GM19455 (cell line): Measurements from ENCODE around the gene FUZ.

Source experiments
- ATAC-seq: cut with Tn5 transposase; IDR thresholded peaks from one replicate; pipeline ENCODE4 v1.9.1; 2021; ENCODE audit not compliant: unreplicated experiment

The FUZ gene

DNA sequence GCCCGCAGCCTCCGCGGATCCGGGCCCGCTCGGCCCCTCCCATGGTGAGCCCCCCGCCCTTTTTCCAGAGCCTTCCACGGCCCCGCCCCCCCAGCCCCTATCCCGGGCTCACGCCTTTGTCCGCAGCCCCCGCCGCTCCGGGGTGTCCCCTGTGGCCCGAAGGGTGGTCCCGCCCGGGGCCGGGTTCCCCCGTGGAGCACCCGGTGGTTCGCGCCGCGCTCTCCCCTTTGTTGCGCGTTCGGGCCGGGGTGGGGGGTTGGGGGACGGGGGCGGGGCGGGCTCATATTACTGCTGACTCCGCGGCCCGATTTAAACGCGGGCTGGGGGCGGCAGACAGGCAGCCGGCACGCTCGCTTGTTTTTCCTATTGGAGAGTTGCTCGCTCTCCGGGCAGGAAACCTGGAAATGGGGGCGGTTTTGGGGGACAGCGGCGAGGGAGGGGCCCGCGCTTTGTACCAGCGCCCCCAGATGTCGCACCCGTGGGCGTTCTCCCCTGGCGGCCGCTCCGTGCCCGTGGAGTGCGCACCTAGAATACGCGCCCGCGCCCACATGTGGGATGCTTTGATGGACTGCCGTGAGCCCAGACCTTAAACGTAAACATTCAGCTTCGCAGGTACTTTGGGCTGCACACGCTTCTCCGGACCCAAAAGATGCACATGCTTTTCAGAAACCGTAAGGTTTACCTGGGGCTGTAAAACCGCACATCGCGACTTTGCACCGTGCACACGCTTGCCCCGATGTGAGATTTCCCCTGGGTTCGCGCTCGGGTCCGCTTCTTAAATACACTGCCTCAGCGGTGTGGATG lies 38.6 kb upstream of the FUZ start:
- peak; percentile 4 for ATAC-seq

DNA sequence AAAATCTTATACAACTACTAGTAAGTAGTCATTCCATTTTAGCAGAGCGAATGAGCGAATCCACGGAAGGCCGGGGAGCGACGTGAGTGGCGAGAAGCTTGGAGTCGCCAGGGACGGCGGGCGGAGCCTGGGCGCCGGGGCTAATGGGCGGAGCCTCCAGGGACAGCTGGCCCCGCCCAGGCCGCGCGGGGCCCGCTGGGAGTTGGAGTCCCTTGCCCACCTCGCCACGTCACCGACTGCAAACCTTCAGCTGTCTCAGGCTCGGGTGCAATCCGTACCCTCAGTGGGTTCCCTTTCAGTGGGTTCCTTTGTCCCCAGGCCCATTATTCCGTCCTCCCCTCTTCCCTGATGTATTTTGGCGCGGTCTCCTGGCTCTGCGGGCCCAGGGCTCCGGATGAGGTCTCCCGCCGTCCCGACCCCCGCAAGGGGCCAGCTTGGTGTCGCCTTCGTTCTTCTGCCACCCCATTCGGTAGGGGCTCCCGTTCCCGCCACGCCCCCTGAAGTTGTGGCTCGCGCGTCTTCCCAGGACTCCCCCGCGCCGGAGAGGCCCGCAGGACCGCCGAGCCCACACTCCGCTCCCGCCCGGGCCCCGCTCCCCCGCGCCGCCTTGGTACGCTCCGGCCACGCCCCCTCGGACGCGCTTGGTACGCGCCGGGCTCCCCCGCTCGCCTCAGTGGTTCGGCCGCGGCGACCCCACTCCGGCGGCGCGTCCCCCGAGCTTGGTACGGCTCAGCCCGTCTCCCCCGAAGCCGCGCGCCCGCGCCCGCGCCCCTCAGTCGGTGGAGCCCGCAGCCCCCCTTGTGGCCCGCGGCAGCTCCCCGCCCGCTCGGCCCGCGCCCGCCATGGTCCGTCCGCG lies 37.6 kb upstream of the FUZ start, which contains the start of gene PTOV1:
PTOV1 (plus strand) TSS at position 673 of the 856 bp plus-strand sequence.
- peak; percentile 70 for ATAC-seq

DNA sequence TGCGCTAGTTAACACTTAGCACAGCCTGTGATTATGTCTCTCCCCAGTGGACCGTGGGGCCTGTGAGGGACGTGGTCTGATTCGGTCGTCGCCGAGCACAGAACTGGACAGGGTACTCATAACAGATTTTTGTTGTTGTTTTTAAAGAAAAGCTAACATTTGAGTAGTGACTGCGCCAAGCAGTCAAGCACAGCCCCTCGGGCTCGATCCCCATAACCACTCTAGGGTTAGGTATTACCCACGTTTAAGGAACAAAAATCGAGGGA lies 37.1 kb upstream of the FUZ start:
- peak; percentile 8 for ATAC-seq

DNA sequence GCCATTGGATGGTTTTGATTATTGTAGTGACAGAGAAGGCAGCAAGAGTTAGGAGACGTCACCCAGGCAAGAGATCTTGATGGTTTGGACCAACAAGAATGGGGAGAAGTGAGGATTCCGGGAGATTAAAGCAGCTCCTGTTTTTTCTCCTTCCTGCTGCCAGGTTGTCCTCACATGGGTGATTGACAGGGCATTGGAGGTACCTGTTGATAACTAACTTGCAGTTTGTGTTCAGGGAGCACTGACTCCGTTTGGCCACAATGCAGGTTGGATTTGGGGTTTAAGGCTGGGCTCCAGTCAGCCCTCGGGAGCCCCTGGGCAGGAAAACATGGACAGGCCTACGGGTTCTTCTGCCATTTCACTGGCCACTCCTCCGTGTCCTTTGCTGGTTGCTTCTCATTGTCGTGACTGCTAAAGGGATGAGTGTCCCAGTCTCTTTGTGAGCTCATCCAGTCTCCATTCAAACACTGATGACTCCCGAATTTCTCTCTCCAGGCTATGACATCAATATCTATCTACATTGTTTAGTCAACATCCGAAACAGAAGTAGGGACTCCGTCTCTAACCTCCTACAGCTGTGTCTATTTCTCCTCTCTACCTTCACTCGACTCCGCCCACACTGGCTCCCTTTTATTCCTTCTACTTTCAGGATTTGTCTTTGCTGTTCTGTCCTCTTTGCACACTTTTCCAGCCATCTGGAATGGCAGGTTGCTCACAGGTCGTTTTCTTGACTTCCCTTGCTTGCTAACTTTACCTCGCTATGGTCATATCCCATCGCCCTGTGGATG lies 36.5 kb upstream of the FUZ start:
- no peak for ATAC-seq

DNA sequence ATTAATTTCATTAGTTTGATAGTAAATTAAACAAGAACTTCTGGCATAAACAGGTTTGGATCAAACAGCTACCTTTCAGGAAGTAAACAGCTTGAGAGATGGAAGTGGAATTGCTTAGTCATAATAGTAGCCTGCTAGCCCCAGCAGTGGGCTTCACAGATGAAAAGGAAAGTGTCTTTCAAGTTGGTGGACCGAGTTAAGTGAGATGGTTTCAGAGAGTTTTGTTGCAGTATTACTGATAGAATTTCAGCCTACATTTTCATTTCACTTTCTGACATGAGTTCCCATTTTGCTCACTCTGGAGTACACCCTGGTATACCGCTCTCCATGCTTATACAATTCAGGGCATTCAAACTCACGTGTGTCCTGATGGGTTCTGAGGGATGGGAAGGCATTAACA lies 35.8 kb upstream of the FUZ start:
- ATAC-seq, result no peak

DNA sequence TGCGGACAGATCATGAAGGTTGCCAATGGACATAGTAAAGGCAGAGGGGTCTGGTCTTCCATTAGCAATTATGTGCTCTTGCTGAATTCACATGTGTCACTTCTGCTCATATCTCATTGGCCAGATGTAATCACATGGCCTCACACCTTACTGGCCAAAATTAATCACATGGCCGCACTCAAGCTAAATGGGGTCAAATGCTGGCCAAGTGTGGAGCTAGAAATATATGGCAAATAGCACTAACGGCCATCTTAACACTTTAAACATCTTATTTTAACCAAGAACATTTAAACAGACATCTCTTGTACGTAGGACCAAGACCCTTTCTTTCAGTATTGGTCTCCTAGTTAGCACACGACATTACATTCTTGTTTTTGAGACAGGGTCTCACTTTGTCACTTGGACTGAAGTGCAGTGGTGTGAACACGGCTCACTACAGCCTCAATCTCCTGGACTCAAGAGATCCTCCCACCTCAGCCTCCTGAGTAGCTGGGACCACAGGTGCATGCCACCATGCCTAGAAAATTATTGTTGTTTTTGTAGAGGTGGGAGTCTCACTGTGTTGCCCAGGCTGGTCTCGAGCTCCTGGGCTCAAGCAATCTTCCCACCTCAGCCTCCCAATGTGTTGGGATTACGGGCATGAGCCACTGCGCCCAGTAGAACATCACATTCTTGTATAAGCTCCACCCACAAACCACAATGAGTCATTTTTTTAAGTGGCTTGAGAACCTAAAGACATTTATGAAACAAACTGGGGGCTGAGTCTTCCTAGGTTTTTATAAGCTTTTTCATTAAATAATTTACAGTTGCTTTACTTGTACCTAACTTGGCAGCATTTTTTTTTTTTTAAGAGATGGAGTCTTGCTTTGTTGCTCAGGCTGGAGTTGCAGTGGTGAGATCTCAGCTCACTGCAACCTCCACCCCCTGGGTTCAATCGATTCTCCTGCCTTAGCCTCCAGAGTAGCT lies 34.9 kb upstream of the FUZ start:
- ATAC-seq, result no peak

DNA sequence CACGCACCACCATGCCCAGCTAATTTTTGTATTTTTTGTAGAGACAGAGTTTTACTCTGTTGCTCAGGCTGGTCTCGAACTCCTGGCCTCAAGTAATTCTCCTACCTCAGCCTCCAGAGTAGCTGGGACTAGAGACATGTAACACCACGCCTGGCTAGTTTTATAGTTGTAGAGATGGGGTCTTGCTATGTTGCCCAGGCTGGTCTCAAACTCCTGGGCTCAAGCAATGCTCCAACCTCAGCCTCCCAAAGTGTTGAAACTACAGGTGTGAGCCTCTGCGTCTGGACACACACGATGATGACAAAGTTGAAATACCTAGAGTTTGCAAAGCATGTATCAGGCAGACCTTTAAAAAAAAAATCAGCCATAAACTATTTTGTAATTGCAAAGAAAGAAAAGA lies 33.3 kb upstream of the FUZ start:
- no peak for ATAC-seq

DNA sequence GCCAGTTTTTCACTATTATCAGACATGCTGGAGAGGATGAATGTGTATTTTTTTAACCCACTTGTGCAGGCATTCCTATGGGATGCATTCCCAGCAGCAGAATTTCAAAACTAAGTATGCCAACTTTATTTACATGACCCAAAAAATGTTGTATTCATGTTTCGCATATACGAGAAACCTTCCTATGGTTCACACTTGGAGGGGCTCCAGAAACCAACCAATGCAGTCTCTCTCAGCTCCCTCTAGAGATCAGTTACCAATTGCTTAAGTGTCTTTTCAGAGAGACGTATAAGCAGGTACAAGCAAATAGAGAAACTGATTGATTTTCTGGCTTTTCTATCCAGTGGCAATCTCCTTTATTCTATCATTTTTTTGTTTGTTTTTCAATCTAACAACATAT lies 32.3 kb upstream of the FUZ start:
- no peak for ATAC-seq

DNA sequence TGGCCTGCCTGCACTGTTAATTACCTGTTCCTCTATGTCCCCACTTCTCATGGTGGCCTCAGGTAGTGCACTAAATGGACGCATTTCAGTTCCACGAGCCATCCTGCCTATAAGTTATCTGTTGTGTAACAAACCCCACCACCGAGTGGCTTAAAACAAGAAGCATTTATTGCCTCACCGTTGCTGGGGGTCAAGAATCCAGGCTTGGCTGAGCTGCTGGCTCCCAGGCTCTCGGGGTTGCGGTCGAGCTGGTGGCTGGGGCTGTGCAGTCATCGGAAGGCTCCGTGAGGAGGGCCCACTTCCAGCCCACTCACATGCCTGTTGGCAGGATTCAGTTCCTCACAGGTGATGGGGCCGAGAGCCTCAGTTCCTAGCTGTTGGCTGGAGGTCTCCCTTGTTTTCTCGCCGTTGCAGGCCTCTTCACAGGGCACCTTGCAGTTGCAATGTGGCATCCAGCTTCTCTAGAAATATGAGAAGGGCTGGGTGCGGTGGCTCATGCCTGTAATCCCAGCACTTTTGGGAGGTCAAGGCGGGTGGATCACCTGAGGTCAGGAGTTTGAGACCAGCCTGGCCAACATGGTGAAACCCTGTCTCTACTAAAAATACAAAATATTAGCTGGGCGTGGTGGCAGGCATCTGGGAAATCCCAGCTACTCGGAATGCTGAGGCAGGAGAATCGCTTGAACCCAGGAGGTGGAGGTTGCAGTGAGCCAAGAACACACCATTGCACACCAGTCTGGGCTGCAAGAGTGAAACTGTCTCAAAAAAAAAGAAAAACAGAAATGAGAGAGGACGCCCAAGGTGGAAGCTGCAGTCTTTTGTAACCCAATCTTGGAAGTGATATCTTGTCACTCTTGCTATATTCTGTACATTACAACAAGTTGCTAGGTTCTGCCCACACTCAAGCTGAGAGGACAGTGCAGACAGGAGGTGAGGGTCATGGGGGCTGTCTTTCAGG lies 31.3 kb upstream of the FUZ start:
- no peak for ATAC-seq

DNA sequence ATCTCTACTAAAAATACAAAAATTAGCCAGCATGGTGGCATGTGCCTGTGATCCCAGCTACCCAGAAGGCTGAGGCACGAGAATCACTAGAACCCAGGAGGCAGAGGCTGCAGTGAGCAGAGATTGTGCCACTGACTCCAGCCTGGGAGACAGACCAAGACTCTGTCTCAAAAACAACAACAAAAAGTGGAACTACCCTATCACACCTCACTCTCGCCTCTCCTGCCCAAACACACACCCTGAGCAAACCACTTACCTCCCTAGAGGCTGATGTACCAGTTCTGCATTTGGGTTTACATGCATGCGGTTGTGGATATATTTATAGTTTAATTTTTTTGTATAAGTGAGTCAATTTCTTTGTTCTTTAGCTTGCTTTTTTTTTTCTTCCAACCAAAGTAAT lies 30.2 kb upstream of the FUZ start:
- ATAC-seq, result no peak

DNA sequence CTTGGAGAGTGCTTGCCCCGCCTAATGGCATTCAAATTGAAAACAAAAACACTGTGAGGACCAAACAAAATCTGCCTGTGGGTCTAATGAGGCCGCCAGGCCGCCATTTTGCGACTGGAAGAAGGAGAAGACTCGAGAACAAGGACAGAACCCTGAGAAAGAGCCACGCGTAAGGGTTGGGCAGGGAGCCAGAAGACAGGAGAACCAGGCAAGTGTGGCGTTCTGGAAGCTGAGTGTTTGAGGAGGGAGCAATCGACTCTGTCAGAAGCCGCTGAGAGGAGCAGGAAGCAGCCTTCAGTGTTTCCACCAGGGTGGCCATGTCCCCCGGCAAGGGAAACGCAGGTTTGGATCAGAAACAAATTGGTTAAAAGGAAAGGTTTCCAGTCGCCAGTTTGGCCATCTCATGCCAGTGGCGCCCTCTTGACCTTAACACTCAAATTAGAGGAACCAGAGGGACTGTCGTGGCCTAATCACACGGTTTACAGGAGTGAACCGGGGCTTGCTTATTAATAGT lies 27.7 kb upstream of the FUZ start:
- no peak for ATAC-seq

DNA sequence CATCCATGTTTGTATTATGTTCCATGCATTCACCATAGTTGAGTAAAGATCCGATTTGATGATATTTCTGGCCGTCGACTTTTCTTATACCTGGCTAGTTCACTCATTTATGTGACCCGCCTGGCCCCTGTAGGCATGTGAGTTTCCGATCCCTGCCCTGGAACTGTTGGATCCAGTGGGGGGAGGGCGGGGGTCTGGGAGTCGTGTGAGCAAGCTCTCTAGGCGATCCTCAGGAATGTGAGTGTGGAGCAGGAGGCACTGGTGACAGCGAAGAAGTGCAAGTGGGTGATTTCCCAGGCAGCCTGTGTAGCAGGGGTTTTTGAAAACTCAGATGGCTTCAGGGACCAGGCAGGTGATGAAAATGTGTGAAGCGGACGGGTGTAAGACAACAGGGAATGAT lies 27.2 kb upstream of the FUZ start:
- no peak for ATAC-seq

DNA sequence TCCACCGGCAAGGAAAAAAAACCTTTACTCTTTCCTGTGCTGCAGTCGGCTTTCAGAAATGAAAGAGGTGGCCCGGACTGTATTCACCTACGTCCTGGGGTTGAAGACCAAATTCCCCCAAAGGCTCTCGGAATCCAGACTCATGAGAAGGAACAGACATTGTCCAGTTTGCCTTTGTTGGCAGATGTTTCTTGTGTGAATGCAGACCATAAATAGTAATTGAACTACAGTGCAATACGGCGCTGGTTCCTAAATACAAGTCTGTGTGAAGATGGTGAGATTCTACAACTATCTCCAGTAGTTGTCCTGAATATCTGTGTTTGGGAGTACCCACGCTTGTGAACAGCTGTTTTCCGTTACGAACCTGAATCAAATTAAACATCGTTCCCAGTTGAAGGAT lies 26.6 kb upstream of the FUZ start:
- ATAC-seq, result no peak

DNA sequence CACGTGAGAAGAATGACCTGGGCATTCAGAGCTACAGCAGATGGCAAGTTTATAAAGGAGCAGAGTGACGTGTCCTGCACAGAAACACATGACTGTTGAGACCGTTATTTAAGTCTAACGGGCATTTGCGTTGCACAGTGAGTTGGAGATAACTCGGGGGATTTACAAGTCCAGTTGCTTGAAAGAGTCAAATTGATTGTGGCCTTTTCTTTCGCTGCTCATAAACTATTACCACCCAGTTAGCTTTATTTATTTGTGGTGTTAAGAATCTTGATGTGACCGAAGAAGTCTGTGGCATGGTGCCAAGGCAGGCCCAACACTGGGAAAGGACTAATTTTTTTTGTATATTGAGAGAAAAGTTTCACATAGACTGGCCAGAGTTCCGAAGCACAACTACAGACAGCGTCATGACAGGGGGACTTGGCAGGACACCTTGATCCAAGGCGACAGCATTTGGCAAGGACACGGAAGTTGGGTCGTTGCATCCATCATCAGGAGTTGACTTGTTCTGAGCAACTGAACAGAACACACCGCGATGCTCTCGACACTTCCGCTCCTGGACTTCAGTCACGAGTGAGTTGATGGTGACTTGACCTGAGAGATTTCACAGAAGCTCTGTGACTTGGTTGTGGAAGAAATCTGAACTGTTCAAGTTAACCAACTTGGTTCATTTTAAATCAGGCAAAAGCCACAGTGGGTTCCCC lies 25.9 kb upstream of the FUZ start:
- no peak for ATAC-seq

DNA sequence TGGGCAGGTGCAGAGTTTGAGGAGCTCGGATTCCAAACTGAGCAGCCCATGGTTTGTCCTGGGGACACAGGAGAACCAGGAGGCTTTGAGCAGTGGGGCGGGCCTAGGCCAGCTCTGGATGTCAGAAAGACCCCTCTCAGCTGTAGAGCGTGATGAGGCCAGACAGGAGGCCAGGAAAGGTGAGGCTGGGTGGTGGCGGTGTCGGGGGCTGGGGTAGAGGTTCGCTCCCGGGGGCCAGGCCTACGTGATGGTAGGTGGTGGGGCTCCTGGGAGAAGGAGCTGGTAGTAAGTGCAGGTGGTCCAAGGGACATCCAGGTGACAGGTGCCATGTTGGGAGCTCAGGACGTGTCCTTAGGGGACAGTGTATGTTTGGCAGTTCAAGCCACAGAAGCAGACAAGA lies 24.3 kb upstream of the FUZ start:
- no peak for ATAC-seq

DNA sequence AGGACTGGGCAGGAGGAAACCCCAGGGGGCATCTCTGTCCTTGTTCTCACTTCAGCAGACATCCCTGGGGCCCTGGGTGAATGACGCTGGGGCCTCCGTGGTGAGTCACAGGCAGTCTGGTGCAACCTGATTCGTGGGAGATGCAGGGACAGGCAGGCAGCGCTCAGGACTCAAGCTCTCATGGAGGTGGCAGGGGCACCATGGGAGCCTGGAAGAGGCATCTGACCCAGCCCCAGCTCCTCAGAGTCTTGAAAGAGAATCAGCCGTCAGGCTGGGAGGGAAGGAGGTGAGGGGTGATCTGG lies 23.9 kb upstream of the FUZ start:
- no peak for ATAC-seq

DNA sequence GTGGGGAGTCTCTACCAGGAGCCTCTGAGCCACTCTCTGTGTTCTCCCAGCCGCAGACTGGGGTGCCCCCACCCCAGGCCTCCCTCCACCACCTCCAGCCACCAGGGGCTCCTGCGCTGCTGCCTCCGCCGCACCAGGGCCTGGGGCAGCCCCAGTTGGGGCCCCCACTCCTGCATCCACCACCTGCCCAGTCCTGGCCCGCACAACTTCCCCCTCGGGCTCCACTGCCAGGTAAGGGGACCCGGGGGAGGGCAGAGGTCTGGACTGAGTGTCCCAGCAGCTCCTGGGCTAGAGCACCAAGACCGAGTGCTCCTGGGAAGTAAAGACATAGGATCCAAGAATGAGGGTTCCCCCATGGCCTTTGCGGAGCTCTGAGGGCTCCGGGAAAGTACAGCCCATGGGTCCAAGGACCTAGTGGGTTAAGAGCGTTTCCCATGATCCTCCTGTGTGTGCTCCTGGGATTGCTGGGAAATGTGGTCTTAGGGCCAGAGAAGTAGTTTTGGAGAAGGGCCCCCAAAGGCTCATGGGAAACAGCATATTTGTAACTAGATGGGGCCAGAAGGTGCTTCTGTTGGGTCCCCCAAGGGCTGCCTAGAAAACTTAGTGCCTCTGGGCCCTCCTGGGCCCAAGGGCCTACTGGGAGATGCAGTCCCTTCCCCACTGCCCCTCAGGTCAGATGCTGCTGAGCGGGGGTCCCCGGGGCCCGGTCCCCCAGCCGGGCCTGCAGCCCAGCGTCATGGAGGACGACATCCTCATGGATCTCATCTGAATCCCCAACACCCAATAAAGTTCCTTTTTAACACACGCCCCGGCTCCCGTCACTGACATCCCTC lies 23.3 kb upstream of the FUZ start:
- no peak for ATAC-seq

DNA sequence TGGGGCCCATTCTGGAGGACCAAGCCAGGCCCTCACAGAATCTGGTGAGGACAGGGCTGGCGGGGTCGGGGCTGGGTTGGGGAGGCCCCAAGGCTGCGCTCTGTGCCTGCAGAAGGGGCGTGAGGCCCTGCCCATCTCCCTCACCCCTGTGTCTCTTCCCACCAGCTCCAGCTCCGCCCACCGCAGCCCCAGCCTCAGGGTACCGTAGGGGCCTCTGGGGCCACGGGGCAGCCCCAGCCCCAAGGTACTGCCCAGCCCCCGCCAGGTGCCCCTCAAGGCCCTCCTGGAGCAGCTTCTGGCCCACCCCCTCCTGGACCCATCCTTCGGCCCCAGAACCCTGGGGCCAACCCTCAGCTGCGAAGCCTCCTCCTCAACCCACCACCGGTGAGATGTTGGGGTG lies 22.5 kb upstream of the FUZ start:
- no peak for ATAC-seq
